Effector memory CD8-positive, alpha-beta T cell (primary cell): ENCODE measurements around the gene UBE3D.

Experiments used
- ATAC-seq: fragments of 150-1000 bp; cut with Tn5 transposase; replicated peaks from 2 replicates; pipeline ENCODE4 v1.10.0; 2021; ENCODE audit warnings: mild to moderate bottlenecking, moderate library complexity
- DNase-seq, 3 experiments: peaks; one replicate each; pipeline ENCODE4 v3.0.0; 2021
- H3K27ac Mint-ChIP-seq, 2 donors: one replicate each; pipeline ENCODE4 v1.8.0; 2022; ENCODE audit warnings: mild to moderate bottlenecking in 2 of 2, mixed read lengths in 2 of 2, moderate library complexity in 2 of 2
- H3K27me3 Mint-ChIP-seq, 2 donors: one replicate each; pipeline ENCODE4 v1.8.0; 2022; ENCODE audit warnings: mixed read lengths in 2 of 2
- H3K36me3 Mint-ChIP-seq: one replicate; pipeline ENCODE4 v1.8.0; 2022; ENCODE audit warnings: mild to moderate bottlenecking, moderate library complexity, mixed read lengths; ENCODE audit not compliant: insufficient read depth
- H3K4me1 Mint-ChIP-seq, 2 donors: one replicate each; pipeline ENCODE4 v1.8.0; 2022; ENCODE audit warnings: low read depth in 2 of 2, mixed read lengths in 2 of 2
- H3K4me3 Mint-ChIP-seq, 2 donors: one replicate each; pipeline ENCODE4 v1.8.0; 2022; ENCODE audit warnings: mild to moderate bottlenecking in 2 of 2, mixed read lengths in 2 of 2, moderate library complexity in 2 of 2
- H3K9me3 Mint-ChIP-seq, 2 donors: one replicate each; pipeline ENCODE4 v1.8.0; 2022; ENCODE audit warnings: mixed read lengths in 2 of 2

Gene UBE3D

GRCh38 chr6:82878812-82879211 lies 186.8 kb downstream of the UBE3D start:
- Mint-ChIP-seq H3K27ac (no peak overlapping the region), H3K4me3 (no peak overlapping the region), H3K36me3 (no peaks in the 10 kb centered on the region), H3K4me1 (no peaks in the 10 kb centered on the region), H3K27me3 (peaks cover 0 to 11% of the 10 kb centered on the region in 2 donors), H3K9me3 (no peaks in the 10 kb centered on the region)
- ATAC-seq (no peak), DNase-seq (no peak)

- Mint-ChIP-seq H3K27me3 (peaks cover 0 to 11% of the 10 kb centered on the region in 2 donors), H3K27ac (no peak overlapping the region), H3K4me3 (no peak overlapping the region), H3K9me3 (no peaks in the 10 kb centered on the region), H3K4me1 (no peaks in the 10 kb centered on the region), H3K36me3 (no peaks in the 10 kb centered on the region)
- DNase-seq (no peak), ATAC-seq (no peak)
These were observed 188.1 kb downstream of the UBE3D start for GRCh38 chr6:82877213-82878195.

GRCh38 chr6:82875573-82876185 lies 190.0 kb downstream of the UBE3D start:
- Mint-ChIP-seq H3K27me3 (peaks cover 0 to 6% of the 10 kb centered on the region in 2 donors), H3K27ac (no peak overlapping the region), H3K36me3 (no peaks in the 10 kb centered on the region), H3K9me3 (no peaks in the 10 kb centered on the region), H3K4me3 (no peak overlapping the region), H3K4me1 (no peaks in the 10 kb centered on the region)
- ATAC-seq, result no peak
- no peak for DNase-seq

- H3K4me1 Mint-ChIP-seq, result no peaks in the 10 kb centered on the region
These were observed 190.8 kb downstream of the UBE3D start for GRCh38 chr6:82874867-82875266.

GRCh38 chr6:82872185-82872584 lies 193.5 kb downstream of the UBE3D start:
- Mint-ChIP-seq H3K27me3 (no peaks in the 10 kb centered on the region), H3K4me1 (no peaks in the 10 kb centered on the region), H3K27ac (no peak overlapping the region), H3K4me3 (no peak overlapping the region), H3K36me3 (no peaks in the 10 kb centered on the region), H3K9me3 (no peaks in the 10 kb centered on the region)
- DNase-seq (no peak), ATAC-seq (no peak)

More at GRCh38 chr6:82874867-82875266, 190.8 kb downstream of the UBE3D start:
- no peak for DNase-seq
- H3K9me3 Mint-ChIP-seq, result no peaks in the 10 kb centered on the region
- no peaks in the 10 kb centered on the region for H3K36me3 Mint-ChIP-seq
- peak overlapping the region in 1 of 2 donors; percentile 1 for H3K27ac Mint-ChIP-seq
- no peak for ATAC-seq
- H3K4me3 Mint-ChIP-seq, result no peak overlapping the region
- H3K27me3 Mint-ChIP-seq, result no peaks in the 10 kb centered on the region

- Mint-ChIP-seq H3K27me3 (no peaks in the 10 kb centered on the region), H3K4me1 (no peaks in the 10 kb centered on the region), H3K27ac (no peak overlapping the region), H3K4me3 (no peak overlapping the region), H3K36me3 (no peaks in the 10 kb centered on the region), H3K9me3 (no peaks in the 10 kb centered on the region)
- no peak for ATAC-seq
- no peak for DNase-seq
These were observed 195.0 kb downstream of the UBE3D start for GRCh38 chr6:82870582-82871172.

- DNase-seq, result no peak
- Mint-ChIP-seq H3K9me3 (no peaks in the 10 kb centered on the region), H3K36me3 (no peaks in the 10 kb centered on the region), H3K27me3 (no peaks in the 10 kb centered on the region), H3K4me3 (no peak overlapping the region), H3K27ac (no peak overlapping the region), H3K4me1 (no peaks in the 10 kb centered on the region)
- no peak for ATAC-seq
These were observed 196.1 kb downstream of the UBE3D start for GRCh38 chr6:82869493-82869892.

- Mint-ChIP-seq H3K27ac (no peak overlapping the region), H3K9me3 (peaks cover 0 to 3% of the 10 kb centered on the region in 2 donors), H3K4me3 (no peak overlapping the region), H3K4me1 (no peaks in the 10 kb centered on the region), H3K36me3 (no peaks in the 10 kb centered on the region), H3K27me3 (no peaks in the 10 kb centered on the region)
- DNase-seq, result no peak
- no peak for ATAC-seq
These were observed 197.7 kb downstream of the UBE3D start for GRCh38 chr6:82867946-82868345.

- H3K9me3 Mint-ChIP-seq, result peaks cover 0 to 3% of the 10 kb centered on the region in 2 donors
- no peak overlapping the region for H3K4me3 Mint-ChIP-seq
- H3K36me3 Mint-ChIP-seq, result no peaks in the 10 kb centered on the region
- ATAC-seq (no peak), DNase-seq (no peak)
- no peaks in the 10 kb centered on the region for H3K27me3 Mint-ChIP-seq
- H3K4me1 Mint-ChIP-seq, result no peaks in the 10 kb centered on the region
- H3K27ac Mint-ChIP-seq, result no peak overlapping the region
These were observed 199.2 kb downstream of the UBE3D start for GRCh38 chr6:82866446-82866845.

GRCh38 chr6:82865461-82865860 lies 200.2 kb downstream of the UBE3D start:
- Mint-ChIP-seq H3K4me1 (no peaks in the 10 kb centered on the region), H3K27me3 (no peaks in the 10 kb centered on the region), H3K4me3 (no peak overlapping the region), H3K27ac (no peak overlapping the region), H3K9me3 (peaks cover 0 to 3% of the 10 kb centered on the region in 2 donors), H3K36me3 (no peaks in the 10 kb centered on the region)
- no peak for DNase-seq
- ATAC-seq, result no peak

- ATAC-seq (no peak), DNase-seq (no peak)
- no peaks in the 10 kb centered on the region for H3K27me3 Mint-ChIP-seq
- peaks cover 0 to 3% of the 10 kb centered on the region in 2 donors for H3K9me3 Mint-ChIP-seq
- no peak overlapping the region for H3K27ac Mint-ChIP-seq
- H3K36me3 Mint-ChIP-seq, result no peaks in the 10 kb centered on the region
- no peaks in the 10 kb centered on the region for H3K4me1 Mint-ChIP-seq
- H3K4me3 Mint-ChIP-seq, result no peak overlapping the region
These were observed 201.9 kb downstream of the UBE3D start for GRCh38 chr6:82863781-82864180.

GRCh38 chr6:82862543-82862942 lies 203.1 kb downstream of the UBE3D start:
- Mint-ChIP-seq H3K27me3 (no peaks in the 10 kb centered on the region), H3K36me3 (no peaks in the 10 kb centered on the region), H3K27ac (no peak overlapping the region), H3K4me1 (no peaks in the 10 kb centered on the region), H3K9me3 (peaks cover 0 to 3% of the 10 kb centered on the region in 2 donors), H3K4me3 (no peak overlapping the region)
- ATAC-seq (no peak), DNase-seq (no peak)

- H3K4me3 Mint-ChIP-seq, result no peak overlapping the region
- no peak overlapping the region for H3K27ac Mint-ChIP-seq
These were observed 204.5 kb downstream of the UBE3D start for GRCh38 chr6:82861121-82861520.

More at GRCh38 chr6:82861121-82861520, 204.5 kb downstream of the UBE3D start:
- H3K36me3 Mint-ChIP-seq, result no peaks in the 10 kb centered on the region
- no peaks in the 10 kb centered on the region for H3K4me1 Mint-ChIP-seq
- peaks cover 0 to 3% of the 10 kb centered on the region in 2 donors for H3K9me3 Mint-ChIP-seq
- no peak for DNase-seq
- ATAC-seq, result no peak
- H3K27me3 Mint-ChIP-seq, result no peaks in the 10 kb centered on the region
